ENCODE results near the gene FAM162A.

The FAM162A gene

DNA sequence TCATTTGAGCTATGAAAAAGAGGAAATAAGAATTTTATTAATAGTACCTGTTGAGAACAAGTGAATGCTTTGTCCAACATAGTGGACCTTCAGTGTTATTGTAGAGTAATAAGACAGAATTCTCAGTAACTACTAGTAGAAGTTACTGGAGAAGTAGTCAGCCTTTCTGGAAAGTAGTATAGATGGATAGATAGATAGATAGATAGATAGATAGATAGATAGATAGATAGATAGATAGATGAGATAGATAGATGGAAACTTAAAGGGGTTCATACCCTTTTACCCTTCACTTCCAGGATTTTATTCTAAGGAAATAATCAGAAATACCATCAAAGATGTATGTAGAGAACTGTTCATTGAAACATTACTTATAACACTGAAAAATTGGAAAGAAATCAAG is 5.2 kb downstream of the FAM162A start:
- no peak for DNase-seq

DNA sequence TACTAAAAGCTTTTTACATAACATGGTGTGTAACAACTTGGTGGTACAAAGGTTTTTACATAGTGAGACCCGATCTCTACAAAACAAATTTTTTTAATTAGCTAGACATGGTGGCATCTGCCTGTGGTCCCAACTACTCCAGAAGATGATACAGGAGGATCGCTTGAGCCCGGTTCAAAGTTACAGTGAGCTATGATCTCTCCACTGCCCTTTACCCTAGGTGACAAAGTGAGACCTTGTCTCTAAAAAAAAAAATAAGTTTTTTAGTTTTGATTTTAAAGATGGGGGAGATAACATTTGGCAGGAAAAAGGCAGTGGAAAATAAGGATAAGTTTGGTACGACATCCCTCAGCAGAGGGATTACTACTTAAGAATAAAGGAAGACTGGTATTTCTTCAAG is 5.9 kb downstream of the FAM162A start:
- DNase-seq = no peak

DNA sequence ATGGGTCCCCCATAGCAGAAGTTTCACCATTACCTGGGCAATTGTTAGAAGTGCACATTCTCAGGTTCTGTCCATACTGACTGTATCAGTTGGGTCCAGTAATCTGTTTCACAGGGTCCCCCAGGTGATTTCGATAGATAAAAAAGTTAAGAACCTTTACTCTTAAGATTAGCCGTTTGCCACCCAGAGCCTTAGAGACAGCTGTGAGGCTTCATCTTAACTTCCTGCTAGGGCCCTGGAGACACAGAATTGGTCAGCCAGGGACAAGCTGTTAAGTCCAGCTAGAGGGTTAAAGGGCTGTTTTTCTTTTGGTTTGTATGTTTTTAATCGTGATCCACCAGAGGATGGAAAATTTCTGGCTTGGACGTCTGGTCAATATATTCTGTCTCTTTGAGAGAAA is 6.7 kb downstream of the FAM162A start:
- DNase-seq = no peak

DNA sequence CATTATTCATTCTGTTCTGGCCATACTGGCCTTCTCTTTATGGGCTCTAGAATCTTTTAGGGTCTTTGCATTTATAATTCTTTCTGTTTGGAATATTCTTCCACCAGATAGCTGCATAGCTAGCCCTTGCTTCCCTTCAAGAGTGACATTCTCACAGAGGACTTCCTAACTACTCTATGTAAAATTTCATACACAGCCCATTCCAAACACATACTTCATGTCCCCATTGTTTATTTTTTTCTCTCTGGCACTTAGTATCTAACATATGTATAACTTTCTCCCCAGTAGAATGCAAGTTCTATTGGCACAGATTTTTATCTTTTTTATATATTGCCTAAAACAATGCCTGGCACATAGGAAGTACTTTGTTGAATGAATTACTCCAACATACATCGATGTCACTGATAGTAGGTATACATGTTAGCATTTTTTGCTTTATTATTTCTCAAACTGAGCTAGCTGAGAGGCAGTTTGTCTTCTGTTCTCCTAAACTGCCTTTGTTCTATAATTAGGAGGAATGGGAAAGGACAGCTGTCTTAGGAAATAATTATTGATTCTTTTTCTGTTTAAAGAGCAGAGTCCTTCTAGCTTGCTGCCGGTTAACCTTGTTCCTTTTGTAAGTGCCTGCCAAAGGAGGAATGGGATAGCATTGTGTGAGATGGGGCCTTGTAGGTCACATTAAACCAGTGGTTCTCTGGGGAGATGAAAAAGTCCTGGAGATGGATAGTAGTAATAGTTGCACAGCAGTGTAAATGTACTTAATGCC is 7.9 kb downstream of the FAM162A start:
- DNase-seq = no peak

DNA sequence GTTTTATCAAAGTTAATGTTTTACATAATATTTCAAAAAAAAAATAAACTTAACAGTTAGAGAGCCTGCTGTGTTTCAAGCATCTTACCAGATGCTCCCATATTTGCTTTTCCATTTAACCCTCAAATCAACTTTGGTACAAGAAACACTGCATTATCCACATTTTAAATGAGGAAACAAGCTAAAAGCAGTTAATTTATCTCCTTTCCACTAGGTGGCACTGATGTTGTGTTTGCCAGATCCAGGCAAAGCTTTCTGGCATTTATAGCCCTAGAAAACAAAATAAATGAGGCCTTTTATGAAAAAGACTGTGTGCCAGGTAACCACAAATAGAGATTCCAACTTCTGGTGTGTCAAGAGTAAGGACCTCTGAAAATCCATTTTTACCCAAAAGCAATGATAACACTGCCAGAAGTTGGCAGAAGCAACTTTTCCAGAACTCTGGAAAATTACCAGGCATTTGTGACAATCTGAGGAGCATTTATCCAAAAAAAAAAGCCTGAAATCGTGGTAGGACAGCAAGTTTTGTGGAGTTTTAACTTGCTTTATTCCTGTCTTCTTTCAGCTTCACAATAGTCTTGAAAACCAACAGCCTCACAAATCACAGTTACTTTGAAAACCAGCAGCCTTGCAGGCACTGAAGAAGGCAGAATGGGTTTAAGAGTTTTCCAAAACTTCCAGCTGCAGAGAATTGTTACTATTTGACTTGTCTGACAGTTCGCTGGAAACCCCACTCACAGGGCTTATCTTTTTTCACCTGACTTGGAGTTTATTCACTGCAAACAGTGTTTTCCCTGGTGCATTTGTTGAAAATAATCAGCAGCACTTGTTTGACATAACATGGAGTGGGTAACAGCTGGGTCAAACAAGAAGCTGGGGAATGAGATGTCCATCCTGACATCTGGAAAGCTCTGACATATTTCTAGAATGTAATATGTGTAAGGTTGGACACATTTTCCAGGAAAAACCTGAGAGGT is 9.2 kb downstream of the FAM162A start:
- no peak for DNase-seq

DNA sequence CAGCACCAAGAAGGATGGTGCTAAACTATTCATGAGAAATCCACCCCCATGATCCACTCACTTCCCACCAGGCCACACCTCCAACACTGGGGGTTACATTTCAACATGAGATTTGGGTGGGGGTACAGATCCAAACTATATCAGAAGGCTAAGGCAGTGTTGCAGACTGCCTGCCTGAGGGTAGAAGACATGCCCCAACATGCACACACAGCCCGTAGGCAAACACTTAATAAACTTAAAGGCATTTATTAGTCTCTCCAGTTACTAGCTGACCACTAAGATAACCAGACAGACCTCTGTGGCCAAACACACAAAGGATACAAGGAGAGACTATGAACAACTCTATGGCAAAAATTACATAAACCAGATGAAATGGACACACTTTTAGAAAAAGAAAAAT is 10.2 kb downstream of the FAM162A start:
- DNase-seq = no peak

DNA sequence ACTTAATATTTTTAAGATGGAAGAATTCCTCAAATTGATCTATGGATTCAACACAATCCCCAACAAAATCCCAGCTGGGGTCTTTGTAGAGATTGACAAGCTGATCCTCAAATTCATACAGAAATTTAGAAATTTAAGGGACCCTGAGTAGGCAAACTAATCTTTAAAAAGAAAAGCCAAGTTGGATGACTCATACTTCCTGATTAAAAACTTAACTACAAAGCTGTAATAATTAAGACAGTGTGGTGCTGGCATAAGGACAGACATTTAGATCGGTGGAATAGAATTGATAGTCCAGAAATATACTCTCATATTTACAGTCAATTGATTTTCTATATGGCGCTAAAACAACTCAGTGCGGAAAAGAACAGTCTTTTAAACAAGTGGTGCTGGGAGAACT is 11.6 kb downstream of the FAM162A start:
- DNase-seq = no peak

DNA sequence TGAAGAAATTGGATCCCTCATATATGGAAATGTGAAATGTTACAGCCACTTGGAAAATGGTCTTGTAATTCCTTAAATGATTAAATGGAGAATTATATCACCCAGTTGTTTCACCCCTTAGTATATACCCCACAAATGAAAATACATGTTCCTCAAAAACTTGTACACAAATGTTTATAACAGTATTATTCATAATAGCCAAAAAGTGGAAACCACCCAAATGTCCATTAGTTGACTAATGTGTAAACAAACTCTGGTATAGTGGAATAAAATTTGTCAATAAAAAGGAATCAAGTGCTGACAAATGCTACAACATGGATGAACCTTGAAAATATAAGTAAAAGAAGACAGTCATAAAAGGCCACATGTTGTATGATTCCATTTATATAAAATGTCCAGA is 12.5 kb downstream of the FAM162A start:
- DNase-seq = no peak

DNA sequence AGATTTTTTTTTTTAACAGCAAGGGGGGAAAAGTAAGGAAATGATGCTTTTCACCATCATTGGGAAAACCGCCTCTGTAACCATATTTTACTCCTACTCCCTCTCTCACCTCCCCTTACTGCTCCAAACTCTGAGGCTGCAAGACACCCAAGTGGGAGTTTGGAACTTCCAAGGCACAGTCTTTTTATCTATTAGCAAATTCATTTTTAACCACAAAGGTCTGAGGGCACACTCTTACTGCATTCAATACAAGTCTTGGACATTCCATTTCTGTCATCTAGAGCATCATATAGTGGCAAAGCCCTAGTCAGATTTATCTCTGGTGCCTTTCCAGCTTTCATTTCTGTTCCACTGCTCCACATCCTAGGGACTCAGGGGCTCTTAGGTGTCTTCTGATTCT is 13.2 kb downstream of the FAM162A start:
- DNase-seq = no peak

DNA sequence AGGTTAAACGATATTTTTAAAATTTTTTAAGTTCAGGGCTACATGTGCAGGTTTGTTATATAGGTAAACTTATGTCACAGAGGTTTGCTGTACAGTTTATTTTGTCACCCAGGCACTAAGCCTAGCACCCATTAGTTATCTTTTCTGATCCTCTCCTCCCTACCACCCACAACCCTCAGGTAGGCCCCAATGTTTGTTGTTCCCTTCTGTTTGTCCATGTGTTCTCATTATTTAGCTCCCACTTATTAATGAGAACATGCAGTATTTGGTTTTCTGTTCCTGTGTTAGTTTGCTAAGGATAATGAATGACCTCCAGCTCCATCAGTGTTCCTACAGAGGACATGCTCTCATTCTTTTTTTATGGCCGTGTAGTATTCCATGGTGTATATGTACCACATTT is 14.9 kb downstream of the FAM162A start:
- DNase-seq = no peak

DNA sequence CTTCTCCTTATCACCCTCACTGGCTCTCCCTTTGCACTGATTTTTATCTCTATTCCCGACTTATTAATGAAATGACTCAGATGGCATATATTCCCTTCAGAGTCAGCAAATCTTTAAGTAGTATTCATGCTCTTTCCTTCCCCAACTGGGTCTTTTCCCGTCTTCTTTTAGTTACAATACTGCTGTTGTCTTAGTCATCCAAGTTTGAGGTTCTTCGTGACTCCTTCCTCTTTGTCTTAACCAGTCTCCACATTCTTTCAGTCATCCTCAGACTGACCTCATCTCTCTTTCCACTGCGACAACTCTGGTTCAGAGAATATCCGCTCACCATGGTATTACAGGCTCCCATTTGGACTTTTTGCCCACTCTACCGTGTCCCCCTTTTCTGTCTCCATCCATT is 19.5 kb downstream of the FAM162A start:
- DNase-seq = no peak

DNA sequence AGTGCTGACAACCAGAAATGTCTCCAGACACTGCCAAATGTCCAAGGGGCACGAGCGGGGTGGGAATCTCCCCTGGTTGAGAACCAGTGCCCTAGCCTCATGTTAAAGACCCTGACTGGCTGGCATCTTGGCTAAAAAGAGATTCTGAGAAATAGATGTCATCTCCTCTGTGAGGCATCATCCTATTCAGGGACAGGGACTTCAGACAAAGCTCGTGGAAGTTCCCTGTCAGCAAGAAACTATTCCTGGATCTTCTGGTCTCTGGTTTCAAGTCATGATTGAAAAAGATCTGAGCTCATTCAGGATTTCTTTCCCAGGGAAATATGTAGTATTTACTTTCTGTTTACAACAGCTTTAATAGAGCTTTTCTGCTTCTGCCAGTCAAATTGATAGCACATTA is 21.0 kb downstream of the FAM162A start:
- no peak for DNase-seq

DNA sequence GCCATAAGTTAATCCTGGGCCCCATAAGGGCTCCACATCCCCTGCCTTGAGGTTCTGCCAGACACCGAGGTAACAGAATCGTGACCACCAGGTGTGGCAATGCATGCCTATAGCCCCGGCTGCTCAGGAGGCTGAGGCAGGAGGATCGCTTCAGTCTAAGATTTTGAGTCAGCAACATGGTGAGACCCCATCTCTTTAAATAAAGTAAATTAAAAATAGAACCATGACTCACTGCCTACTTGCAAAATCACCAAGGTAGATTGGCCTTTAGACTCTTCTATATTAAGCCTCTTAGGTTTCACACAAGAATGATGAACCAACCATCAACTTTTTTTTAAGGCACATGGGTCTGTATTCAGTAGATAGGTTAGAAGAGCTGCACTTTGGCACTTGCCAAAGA is 22.2 kb downstream of the FAM162A start:
- DNase-seq = no peak

DNA sequence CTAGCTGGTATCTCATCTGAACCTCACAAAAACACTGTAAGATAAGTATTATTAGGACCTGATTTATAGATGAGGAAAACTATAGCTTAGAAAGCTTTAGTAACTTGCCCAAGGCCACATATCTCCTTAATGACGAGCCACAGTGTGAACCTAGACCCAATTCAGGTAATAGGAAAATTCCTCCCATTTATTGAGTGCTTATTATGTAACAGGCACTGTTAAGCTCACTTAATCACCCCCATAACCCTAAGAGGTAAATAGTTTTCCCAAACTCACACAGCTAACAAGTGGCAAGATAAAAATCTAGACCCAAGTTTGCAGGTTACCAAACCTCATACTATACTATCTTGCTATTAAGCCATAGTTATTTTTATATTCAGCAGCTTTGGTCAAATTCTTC is 24.0 kb downstream of the FAM162A start:
- no peak for DNase-seq

DNA sequence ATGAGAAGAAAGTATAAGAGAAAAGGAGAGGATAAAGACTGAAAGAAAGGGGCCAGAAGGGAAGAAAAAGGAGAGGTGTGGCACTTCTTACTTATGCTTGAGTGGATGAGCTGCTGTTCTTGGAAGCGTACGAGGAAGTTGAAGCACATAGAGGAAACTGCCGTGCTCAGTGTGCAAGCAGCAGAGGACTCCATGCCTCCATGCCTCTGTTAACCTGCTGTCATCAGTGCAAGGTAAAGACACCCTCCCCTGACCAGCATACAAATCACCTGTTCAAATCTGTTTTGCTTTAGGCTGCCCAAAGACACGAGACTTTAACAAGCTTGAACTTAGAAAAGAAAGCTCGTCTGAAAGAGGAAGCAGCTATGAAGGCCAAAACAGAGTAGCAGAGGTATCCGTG is 25.5 kb downstream of the FAM162A start:
- DNase-seq = no peak

DNA sequence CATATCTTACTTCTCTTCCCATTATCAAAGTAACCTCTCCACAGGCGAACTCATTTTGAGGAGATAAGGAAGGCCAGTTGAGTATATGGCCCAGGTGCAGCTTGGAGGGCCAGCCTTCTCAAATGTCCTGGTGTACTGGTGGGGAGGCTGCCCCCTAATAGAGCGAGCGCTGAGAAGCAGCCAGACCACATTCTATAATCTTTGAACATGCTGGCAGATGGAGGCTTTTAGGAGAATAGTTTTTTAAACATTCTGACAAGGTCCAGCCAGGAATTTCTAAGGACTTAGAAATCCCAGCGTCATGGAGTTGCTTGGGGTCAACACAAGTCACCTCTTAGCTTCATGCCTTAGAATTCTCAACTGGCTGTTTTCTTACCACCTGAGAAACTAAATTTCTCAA is 26.1 kb downstream of the FAM162A start:
- no peak for DNase-seq

DNA sequence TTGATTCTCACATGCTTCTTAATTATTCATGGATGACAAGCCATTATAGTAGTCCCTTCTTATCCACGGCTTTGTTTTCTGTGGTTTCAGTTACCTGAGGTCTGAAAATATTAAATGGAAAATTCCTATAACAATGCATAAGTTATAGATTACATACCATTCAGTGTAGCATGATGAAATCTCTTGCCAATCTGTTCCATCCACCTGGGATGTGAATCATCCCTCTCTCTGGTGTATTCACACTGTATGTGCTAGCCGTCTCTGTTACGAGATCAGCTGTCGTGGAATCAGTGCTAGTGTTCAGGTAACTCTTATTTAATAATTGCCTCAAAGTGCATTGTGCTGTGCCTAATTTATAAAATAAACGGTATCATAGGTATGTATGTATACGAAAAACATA is 26.7 kb downstream of the FAM162A start:
- no peak for DNase-seq

DNA sequence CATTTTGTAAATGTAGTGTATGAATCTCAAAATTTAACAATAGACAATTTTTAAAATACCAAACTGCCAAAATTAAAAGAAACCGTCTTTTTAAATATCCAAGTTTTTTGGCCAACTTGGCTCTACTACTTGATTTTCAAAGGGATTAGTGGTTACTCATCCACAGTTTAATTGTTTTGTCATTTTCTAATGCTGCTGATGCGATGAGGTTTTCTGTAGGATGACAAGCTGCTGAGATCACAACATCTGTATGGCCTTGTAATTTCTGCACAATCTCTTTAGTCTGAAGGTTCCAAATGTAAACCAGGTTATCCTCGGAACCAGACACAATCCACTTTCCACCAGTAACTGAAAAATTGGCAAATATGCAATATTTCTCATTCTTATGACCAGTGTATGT is 30.4 kb downstream of the FAM162A start:
- no peak for DNase-seq

DNA sequence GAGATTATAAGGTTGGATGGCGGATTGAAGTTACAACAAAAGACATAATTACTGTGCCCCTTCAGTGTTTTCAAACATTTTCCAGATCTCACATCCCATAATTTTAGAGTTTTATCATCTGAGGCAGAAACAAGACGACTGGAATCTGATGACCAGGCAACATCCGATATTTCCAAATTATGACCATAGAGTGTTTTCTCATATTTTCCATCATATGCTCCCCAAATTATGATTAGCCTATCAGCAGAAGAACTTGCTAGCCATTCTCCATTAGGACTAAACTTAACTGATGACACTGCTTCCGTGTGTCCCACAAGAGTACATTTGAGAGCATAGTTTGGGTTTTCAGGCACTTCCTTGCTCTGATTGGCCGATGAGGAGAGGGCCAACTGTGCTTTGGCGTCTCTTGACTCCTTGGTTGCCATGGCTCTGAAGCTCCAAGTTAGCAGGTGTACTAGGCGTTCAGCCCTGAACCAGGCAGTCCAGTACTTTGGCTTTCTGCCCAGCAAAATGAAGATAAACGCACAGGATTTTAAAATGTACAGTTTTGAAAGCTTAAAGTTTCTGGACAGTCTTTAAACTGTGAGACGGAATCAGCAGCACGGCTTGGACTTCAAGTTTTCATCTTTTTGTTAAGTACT is 31.2 kb downstream of the FAM162A start:
- peak; percentile 75 for DNase-seq

DNA sequence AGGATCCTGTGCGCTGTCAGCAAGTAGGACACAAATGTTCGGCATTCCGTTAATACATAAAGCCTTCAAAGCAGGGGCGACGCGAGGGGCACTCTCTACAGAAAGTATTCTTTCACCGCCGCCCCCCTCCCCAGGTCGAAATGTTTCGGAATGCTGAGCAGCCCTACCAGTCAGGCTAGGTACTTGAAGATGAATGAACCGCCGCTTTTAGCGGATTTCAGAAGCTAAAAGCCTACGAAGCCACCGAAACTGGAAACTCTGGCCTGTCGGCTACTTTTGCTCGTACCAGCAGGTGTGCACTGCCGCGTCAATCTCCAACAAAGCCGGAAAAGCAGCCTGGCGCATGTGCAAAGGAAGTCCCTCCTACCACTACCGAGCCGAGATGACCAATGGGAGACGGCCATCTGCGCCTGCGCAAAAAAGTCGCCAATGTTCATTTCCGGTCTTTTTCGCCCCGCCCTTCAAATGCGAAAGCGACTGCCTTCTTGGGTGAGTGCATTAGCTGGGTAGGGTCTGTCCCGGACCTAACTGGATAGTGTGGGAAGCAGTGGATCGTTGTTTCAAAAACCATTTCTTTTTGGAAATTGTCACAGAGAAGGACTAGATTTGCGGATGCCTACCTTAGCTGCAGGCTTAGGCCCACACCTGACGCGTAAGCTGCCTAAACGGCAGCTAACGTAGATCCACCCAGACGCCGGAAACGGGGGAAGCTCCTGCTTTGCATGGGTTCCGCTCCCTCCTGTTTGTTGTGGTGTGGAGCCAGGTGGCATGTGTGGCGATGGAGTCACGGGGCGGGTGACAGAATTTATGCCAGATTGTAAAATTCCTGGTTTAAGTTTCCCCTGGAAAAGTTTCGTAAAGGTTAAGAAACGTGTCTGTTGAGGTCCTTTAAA is 32.0 kb downstream of the FAM162A start, which contains the start of gene WDR5B:
Gene WDR5B, minus strand, starts transcription at position 301 of the 893 bp plus-strand sequence. CDS start 534 bp downstream, outside the sequence.
- DNase-seq = peak; percentile 99

DNA sequence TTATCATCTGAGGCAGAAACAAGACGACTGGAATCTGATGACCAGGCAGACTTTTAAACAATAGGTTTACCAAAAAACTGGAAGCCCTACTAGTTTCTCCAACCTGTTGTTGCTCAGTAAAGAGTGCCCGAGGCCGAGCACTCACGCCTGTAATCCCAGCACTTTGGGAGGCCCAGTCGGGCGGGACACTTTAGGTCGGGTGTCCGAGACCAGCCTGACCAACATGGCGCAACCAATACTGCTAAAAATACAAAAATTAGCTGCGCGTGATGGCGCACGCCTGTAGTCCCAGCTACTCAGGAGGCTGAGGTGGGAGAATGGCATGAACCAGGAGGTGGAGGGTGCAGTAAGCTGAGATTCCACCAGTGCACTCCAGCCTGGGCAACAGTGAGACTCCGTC is 33.0 kb downstream of the FAM162A start:
- DNase-seq = no peak

DNA sequence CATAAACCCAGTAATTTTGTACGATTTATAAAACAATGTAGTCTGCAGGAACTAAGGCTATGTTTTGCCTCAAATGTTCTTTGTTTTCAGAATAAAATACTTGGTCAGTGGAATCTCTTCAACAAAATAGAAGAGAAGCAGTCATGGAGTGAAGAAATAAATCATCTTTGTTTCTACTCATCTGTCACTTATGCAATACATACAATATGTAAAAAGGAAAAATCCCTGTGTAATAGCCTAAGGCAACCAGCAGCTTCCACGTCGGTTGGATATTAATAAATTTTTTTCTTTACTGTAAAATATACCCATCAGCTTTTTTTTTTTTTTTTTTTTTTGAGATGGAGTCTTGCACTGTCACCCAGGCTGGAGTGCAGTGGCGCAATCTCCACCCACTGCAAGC is 37.1 kb downstream of the FAM162A start:
- no peak for DNase-seq

DNA sequence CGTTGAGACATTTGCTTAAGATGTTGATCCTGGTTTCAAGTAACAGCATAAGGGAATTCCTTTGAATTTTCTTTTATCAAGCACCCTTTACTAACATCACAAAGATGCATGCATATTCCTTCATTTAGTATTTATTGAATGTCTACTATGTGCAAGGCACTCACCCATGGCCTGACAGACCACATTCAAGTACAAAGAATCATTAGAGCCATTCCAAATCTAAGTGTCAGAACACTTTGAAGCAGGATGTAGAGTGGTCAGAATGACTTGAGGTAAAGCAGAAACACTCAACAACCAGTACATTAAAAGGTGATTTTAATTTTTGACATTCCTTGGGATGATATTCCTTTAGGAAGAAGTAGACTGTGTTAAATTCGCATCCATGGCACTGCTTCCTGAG is 37.9 kb downstream of the FAM162A start:
- no peak for DNase-seq

Measured in activated effector memory CD4-positive, alpha-beta T cell treated with anti-CD3 and anti-CD28 coated beads, Interleukin-2, amount 50 U/mL, for 16 hours (primary cell).